NCI-H345 treated with DMSO at 0.1 percent for 48 hours (cell line): ENCODE measurements around the gene PTGR3.

Experiments used
- DNase-seq: peaks from one replicate; lab custom pipeline; 2025; ENCODE audit not compliant: unreplicated experiment; lab: John Stamatoyannopoulos, UW

PTGR3 gene

DNA sequence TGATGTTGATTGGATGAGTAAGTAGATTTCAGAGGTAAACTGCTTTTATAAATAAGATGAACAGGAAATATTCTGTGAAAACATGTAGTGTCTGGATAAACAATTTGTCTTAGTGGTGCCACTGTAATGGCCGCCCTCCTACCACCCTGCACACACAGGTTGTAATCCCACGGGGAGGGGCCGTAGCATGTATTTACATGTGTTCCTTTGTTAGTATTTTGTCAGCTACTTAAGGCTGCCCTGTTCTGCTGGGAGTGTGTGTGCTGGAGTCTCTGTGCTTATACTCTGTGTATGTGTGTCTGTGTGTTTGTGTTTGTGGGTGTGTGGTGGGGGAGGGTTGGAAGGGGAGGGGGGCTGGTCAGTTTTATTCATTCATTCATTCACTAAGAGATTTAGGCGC, 6.7 kb upstream of the PTGR3 start:
- DNase-seq, result no peak

DNA sequence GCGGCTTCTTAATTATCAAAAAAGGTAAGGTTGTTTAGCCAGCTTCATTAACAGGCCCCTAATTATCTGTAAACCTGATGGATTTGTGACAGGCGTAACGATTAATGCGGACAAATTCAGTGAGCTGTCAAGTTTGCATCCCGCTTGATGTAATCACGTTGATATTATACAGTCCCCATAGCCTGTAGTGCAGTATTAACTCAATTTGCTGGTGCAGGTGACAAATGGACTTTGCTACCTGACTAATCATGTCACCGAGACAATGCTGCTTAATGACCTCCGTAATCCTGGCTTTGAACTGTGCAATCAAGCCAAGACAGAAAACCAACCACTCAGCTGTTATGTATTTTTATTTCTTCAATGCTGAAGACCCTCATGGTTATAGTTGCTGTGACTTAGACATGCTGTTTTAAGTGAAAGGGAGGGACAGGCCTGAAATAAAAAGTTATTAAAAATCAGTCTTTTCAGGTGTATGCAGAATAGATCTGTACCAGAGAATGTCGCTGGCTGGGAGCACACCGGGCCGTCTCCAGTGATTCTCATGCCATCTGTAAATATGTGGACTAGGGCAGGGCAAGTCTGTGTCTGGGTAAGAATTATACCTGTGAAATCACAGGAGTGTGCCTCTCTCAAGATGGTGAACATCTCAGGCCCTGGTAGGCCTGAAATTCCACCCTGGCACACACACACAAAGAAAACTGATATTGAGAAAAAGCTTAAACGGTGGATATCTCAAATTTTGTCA, 6.0 kb upstream of the PTGR3 start:
- DNase-seq, result no peak

DNA sequence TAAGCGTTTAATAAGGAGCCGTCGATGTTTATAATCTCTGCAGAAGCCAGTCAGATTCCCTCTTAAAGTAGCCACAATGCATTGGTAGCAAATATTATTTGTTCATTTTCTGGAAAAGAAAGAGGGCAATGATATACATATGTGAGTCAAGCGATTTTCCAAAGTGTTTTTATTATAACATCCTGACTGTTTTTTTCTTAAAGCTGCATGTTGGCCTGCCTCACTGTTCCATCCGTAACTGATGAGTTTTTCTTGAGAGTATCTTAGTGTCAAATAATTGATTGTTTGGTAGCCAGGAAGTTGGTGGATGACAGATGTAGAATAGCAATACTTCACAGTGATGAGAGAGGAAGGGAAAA, 5.4 kb upstream of the PTGR3 start:
- DNase-seq, result no peak

DNA sequence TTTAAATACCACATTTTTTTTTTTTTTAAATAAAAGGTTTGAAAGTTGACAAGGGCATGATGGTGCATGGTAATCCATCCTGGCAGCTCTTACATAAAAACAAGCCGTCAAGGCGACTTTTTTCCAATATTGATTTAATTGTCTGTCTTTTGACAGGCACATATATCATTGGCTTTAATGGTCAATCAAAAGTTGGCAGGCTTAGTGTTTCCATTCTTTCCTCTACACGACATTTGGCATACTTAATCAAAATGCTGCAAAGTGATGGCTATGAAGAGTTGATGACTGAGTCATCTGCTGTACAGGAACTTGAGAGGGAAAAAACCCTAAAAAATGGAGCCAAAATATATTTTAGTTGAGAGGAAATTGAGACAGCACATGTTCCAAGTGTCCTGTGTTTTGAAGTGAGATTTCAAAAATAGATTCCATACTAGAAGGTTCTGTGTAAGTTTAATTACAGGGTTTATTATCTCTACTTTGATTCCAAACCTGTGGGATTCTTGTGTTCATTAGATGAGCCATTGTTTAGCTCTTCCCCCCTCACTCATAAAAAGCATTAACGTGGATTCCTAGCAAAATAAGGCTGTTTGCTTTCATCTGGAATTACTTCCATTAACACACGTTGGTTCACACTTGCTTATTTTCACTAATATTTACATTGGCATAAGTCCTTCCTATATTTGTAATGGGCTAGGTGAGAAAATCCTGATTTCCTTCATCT, 4.8 kb upstream of the PTGR3 start:
- DNase-seq, result no peak

DNA sequence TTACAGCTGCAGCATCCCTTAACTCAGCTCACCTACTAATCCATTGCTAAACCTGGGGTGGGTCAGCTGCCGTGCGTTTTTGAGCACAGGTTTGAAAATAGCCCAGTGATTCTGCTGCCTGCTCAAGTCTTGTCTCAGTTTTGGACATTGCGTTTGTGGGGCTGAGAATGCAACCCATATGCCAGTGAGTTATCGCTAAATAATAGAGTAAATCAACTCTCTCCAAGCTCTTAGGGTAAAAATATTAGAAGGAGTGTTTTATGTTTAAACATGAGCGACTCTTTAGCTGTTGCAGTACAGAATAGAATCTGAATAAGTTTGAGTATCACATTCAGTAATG, 3.8 kb upstream of the PTGR3 start:
- DNase-seq, result no peak

DNA sequence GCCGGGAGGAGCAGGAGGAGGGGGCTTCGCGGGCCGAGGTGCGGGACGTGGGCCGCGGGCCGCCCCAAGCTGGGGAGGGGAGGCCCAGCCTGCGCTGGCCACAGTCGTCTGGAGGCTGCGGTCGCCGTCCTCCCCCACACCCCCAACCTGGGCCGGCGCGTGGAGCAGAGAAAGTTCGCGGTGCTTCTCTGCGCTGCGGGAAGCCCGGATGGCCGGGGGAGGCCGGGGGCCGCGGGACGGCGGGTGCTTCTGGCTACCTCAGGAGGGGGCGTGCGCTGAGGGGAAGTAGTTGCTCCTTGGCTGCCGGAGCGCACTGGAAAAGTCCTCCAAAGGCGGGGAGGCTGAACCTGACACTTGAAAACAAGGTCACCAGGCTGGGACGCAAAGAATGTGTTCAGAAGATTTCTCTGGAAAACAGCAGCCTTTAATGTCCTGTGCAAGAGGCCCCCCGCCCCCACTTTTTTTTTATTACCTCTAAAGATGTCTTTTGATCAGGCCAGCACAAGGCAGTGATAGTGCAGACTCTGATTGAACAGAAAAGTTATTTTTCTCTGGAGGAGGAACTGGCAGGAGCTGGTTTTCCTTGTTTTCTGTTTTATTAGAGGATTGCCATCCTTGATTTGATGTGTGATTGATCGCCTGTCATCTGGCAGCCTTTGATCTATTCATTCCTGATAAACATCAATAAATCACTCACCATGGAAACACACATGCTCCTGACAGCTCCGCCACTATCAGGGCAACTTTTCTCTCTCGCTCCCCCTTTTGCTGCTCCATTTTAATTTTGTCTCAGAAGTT, 3.2 kb upstream of the PTGR3 start:
- DNase-seq, result no peak

DNA sequence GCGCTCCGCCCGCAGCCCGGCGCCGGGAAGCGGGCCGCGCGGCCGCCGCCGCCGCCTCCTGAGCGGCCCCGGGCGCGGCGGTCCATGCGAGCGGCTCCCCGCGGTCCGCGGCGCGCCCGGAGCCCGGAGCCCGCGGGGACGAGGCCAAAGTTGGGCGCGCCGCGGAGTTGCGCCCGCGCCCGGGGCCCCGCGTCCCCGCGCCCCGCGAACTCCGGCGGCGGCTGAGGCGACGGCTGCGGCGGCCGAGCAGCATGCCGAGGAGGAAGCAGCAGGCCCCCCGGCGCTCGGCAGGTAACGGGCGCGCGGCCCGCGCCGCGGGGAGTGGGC, 2.6 kb upstream of the PTGR3 start:
- no peak for DNase-seq

DNA sequence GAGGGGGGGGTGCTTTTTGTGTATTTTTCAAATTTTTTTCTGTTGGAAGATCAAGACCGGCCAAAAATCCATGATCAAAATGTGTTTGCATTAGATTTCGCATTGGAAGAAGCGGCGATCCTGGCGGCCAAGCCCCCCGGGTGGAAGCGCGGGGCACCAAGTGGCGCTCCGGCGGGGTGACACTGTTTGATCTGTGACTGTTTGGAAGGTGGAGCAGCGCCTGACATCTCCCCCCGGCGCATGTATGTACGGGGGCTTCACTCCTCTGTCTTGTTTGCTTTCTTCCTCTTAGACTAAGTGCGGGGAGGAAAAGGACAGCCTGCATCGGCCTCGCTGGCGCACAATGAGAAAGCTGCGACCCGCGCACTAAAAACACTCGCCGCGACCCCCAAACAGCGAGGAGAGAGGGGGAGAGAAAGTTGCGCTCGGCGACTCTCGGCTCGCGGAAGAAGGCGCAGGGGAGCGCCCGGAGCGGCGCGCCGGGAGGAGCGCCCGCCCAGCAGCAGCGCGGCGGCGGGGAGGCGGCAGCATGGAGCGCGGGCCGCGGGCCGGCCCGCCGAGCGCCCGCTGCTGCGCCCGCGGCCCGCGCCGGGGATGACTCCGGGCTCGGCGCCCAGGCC, 2.2 kb upstream of the PTGR3 start:
- no peak for DNase-seq

DNA sequence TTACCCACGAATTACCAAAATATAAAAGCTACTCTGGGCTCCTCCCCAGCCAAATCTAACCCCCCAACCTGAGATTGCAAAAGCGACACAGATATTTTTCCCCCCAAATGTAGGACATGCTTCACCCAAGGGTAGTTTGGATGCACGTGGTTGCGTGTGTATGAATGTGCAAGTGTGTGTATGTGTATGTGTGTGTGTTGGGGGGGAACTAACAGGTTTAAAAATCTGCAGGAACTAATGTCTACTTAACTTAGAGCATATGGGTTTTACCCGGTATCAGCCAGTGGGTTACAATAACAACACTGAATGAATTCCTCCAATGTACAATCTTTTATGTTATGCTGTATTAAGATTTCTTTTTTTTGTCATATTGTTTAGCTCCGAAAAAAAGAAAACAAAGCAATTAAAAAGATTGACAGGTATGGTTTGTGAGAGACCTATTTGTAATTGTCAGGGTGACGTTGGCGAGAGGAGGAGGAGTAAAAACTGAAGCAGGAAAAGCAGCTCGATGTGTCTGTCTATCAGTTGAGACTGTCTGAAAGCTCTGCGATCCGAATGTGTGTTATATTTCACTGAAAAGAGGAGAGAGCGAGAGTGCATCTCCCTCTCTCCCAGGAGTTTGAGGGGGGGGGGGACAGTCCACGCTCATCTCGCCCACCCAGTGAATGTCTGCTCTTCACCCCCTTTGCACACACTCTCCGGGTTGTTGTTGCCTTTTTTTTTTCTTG, 1.5 kb upstream of the PTGR3 start, which contains the start of gene TSHZ1:
TSHZ1 (plus strand) TSS at position 524 of the 728 bp plus-strand sequence. CDS start 1,080 bp downstream, outside the sequence.
- peak; percentile 84 for DNase-seq

DNA sequence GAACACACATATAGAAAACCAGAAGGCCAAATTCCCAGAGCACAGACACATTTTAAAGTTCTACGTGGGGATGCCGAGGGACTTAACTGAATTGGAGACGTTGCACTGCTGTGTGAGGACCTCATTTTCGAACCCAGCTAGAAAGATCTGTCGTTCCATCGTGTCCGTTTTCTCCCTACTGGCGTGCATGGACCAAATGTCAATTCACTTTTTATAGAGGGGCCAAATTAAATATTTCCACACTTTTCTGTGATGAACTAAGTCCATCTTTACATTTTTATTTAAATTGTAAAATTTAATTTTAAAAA, 966 bp upstream of the PTGR3 start:
- no peak for DNase-seq

DNA sequence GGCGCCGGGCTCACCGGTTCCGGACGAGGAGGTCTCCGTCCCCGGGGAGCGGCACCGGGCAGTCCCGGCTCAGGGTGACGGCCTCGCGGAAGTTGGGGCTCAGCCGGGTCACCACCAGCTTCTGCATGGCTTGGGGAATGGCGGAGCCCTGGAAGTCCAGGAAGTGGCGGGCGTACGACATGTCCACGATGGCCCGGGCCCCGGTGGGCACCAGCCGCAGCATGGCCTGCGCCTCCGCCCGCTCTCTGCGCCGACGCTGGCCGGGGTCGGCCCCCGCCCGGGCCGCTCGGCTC, 157 bp downstream of the PTGR3 start:
- no peak for DNase-seq

DNA sequence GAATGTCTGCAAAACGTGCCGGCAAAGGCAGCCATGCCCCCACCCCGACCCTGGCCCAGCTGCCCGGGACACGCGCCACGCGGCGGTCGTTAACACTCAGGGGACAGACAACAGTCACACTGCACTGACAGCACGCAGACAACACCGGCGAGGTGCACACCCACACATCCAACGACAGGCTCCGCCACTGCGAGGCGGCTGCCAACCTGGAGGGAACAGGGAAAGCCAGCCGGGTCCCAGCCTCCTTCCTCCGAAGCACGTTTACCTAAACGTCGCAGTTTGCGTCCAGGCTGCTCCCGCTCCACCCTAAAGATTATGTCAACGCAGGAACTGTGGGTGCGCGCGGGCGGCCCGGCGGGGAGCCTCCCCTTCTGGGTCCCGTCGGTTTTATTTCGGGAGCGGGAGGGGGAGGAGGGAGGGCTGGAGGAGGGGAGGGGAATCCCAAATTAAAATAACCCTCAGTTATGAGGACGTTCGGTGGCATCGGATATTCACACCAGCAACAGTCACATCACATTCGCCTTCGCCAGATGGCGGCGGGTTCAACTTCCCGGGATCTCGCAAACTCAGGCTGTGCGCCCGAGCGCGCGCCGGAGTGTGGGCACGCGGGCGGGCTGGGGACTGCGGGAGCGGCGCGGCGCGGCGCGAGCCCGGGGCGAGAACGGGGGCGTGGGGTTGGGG, 644 bp downstream of the PTGR3 start:
- DNase-seq, result peak; percentile 41

DNA sequence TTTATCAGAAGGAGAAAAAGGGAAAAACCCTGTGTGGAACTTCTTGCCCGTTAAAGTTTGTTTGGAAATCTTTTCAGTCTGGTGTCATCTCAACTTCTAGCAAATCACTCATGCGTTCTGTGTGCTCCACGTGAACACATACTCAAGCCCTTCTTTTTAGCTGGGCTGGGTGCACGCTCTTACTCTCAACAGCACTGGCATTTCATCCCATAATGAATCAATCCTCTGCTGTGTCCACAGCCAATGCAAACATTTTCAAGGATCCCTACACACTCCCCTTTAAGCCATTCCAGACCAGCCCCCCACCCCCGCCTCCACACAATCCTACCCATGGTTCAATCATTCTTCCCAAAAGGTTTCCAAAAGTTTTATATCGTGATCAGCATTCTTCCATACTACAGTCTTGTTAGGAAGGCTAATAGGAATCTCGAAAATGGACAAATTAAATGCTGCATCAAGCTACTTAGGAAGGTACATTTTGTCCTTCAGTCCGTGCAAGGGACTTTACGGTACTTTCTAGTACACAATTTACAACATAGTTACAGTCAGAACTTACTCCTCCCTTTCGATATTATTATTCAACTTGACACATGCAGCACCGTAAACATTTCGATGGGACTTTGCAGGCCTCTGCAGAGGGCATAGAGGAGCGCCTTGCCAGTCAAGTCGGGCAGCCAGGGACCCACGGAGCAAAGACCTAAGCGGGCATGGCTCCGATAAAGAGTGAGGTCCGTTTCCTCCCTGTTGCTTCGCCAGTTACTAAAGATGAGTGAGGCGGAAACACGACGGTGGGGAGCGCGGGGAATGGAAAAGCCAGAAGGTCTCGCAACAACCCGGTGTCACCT, 1.4 kb downstream of the PTGR3 start:
- no peak for DNase-seq

DNA sequence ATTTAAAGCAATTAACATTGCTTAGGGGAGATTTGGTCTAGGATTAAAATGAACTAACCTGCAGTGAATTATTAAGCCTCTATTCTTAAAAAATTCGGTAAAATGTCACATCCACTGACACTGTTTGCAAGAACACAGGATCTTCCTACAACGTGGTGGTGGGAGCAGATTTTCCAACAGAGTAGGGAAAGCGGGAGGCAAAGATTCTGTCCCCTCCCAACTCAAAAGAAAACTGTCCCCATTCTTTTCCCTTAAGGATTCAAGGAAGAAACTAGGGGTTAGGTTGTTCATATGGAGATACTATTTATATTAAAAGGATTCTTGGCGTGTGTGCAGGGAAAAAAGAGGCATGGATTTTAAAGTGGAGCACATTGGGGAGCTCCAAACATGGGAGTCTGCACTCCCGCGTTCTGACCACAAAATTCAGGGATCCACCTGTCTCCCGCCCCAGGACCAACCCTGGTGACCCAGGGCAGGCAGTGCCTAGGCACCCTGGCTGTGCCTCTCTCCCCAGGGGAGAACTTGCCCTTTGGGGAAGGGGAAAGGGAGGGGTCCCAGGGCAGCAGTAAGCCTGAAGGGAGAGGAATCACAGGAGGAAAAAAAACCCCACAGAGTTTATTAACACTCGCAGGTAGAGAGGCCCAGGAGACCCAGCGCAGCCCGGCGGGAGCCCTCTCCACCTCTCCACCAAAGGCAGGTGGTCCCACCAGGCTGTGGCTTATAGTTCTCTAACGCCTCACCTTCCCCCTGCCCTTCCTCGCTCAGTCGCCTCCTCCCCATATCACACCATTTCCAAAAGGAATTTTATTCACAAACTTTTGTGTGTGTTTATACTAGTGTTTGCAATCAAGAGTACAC, 2.3 kb downstream of the PTGR3 start:
- no peak for DNase-seq

DNA sequence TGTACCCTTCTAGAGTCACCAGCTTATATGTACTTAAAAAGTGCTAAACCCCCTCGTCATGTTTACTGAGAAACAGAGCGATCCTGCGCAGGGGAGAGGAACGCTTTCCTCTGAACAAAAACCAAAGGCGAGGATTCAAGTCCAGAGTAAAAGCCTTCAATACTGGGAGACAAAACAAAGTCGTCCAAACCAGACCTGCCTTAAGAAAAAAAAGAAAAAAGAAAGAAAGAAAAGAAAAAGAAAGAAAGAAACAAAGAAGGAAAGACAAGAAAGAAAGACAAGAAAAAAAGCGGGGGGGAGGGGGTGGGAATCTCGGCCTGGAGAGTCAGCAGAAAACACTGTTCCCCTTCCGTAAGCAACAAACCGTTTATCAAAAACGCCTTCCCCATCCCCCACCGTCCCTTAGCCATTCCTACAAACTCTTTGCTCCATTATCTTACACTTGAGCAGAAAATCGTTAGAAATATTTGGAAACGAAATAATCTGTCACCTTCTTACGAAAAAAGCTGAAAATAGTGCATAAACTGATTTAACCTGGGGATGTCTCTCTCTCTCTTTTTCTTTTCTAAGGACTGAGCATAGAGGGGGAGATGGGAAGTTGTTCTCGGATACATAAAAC, 3.3 kb downstream of the PTGR3 start:
- DNase-seq, result no peak

DNA sequence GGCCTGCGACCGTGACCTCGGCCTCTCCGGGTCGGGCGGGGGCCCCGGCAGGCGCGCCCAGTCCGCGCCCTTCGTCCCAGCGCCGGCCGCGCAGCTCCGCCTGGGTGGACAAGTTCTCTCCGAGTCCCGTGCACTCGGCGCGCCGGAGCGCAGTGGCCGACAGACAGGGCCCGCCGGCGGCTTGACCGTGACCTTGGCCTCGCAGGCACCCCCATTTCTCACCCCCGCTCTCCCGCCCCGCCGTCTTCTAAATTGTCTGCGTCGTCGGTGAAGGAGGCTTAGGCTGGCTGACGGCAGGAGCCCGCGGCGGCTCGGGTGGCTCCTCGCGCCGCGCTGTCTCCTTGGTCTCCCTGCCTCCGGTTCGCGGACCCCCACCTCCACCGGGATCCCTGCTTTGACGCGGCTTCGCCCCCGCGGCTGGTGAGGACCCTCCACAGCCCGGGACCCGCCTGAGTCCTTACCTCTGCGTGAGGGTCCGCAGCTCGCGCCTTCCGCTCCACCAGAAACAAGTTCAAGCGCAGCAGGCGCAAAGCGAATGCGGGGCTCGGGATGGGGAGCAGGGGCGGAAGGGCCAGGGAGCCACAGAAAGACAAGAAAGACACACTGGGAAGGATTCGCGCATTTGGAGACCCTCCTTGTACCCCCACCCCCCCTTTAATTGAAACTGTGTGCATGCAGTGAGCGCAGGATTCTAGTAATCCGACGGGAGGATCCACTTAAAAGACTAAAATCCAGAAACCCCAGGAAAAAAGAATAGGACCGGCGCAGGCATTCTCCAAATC, 4.0 kb downstream of the PTGR3 start:
- no peak for DNase-seq

DNA sequence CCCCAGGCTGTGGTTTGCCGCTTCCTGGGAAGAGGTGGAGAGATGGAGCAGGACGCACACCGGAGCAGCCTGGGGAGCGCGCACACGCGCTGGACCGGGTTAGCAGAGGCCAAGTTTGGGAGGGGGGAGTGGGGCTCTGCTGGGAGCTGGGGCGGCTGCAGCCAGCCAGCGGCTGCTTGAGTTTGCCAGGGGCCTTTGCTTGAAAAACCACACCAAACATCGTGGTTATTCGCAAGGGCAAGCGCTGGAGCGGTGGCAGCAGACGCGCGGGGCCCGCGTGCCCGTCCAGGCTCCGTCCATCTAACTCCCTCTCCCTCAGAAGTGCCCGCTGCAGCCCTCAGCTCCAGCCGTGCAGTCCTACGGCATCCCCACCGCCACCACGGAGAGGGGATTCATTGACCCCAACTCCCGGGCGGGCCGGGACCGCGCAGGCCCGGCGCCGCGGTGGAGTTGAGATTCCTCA, 4.6 kb downstream of the PTGR3 start:
- DNase-seq, result no peak
